Measurements from ENCODE around the gene PPP6R1. TPM values are rescaled to one million over a fixed set of nuclear protein-coding genes. Genes with fewer than 3 reads are reported as not detected.

The PPP6R1 gene
- total RNA-seq, 1 experiment from 2014 or later = 159 TPM

DNA sequence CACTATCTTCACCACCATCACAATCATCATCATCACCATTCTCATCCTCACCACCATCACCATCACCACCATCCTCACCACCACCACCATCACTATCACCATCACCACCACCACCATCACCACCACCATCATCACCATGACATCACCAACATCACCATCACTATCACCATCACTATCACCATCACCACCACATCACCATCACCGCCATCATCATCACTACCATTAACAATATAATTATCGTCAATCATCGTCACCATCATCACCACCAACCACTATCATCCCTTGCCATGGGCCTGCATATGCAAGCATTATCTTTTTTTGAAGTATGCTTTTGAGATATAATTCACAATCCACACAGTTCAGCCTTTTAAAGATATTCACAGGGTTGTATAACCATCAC lies 7.6 kb upstream of the PPP6R1 start:
- no peak overlapping the region for H2AFZ ChIP-seq
- H3K27ac ChIP-seq = no peak overlapping the region
- TF ChIP-seq EZH2 (IDR thresholded peaks at IDR 0.05; ENCODE audit: low read depth) = no peak
- no peak for TF ChIP-seq CTCF (conservative IDR thresholded peaks at IDR 0.05)
- no peaks in the 10 kb centered on the region; the same call in 1 of the 2 replicates for H3K79me2 ChIP-seq (ENCODE audit: low read depth)
- H3K9me3 ChIP-seq (ENCODE audit: insufficient read depth, low read depth) = no peaks in the 10 kb centered on the region
- no TSS peak for BruUV-seq (replicated peaks)
- H3K4me2 ChIP-seq = no peak overlapping the region
- no peaks in the 10 kb centered on the region for H3K27me3 ChIP-seq (ENCODE audit: insufficient read depth, low read depth)
- intact Hi-C loops (cut with micrococcal nuclease; ENCODE audit: unreplicated experiment) = no loop called here
- H3K36me3 ChIP-seq (ENCODE audit: low read depth) = peaks cover 5% of the 10 kb centered on the region; the same call in 1 of the 2 replicates
- DNase-seq = no peak
- no peaks in the 10 kb centered on the region for H3K9me2 ChIP-seq (ENCODE audit: insufficient read depth)
- POLR2A ChIA-PET (ENCODE audit: unreplicated experiment) = no interaction called here
- H3F3A ChIP-seq (ENCODE audit: insufficient read depth, low read depth) = peaks cover 11% of the 10 kb centered on the region; the same call in 1 of the 2 replicates
- CTCF ChIA-PET = no interaction called here
- no peaks in the 10 kb centered on the region for H4K20me1 ChIP-seq (ENCODE audit: insufficient read depth)
- no peaks in the 10 kb centered on the region for H3K4me1 ChIP-seq (replicated peaks; ENCODE audit: insufficient read depth)
- no peak overlapping the region for H3K4me3 ChIP-seq

DNA sequence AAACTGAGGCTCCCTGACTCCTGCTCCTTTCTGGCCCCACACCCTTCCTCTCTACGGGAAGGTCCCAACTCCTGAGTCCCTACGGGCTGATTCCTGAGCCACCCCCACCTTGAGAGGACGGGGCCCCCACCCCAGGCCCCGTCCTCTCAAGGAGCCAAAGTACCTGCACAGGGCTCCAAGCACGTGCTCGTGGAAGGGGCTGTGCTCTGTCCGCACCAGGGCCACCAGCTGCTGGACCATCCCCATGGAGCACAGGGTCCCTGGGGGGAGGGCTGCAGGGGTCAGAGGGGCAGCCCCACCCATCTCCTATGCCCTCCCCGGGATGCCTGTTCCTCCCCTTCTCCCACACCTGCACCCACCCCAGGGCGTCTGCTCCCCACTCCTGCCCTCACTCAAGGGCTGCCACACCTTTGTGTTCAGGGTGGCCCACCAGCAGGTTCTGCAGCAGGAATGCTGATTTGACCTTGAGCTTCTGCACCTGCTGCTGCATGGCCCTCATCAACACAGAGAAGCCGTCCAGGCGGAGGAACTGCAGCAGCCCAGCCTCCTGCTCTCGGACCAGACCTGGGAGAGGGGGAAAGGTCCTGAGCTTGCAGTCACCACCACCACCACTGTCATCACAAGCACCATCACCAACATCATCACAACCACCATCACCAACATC lies 7.0 kb upstream of the PPP6R1 start:
- intact Hi-C loops (cut with micrococcal nuclease; ENCODE audit: unreplicated experiment) = no loop called here
- H3K4me1 ChIP-seq (replicated peaks; ENCODE audit: insufficient read depth) = peaks cover under 1% of the 10 kb centered on the region; the same call in 1 of the 2 replicates
- no peaks in the 10 kb centered on the region for H3K9me3 ChIP-seq (ENCODE audit: insufficient read depth, low read depth)
- CTCF ChIA-PET = no interaction called here
- no peak overlapping the region for H3K27ac ChIP-seq
- no TSS peak for BruUV-seq (replicated peaks)
- no peak overlapping the region for H3K4me2 ChIP-seq
- H3K9me2 ChIP-seq (ENCODE audit: insufficient read depth) = no peaks in the 10 kb centered on the region
- H3F3A ChIP-seq (ENCODE audit: insufficient read depth, low read depth) = peaks cover 11% of the 10 kb centered on the region; the same call in 1 of the 2 replicates
- H4K20me1 ChIP-seq (ENCODE audit: insufficient read depth) = no peaks in the 10 kb centered on the region
- H3K79me2 ChIP-seq (ENCODE audit: low read depth) = no peaks in the 10 kb centered on the region; the same call in 1 of the 2 replicates
- TF ChIP-seq EZH2 (IDR thresholded peaks at IDR 0.05; ENCODE audit: low read depth) = no peak
- no peak for TF ChIP-seq CTCF (conservative IDR thresholded peaks at IDR 0.05)
- H3K4me3 ChIP-seq = no peak overlapping the region
- POLR2A ChIA-PET (ENCODE audit: unreplicated experiment) = no interaction called here
- H3K27me3 ChIP-seq (ENCODE audit: insufficient read depth, low read depth) = no peaks in the 10 kb centered on the region
- no peak overlapping the region for H2AFZ ChIP-seq
- DNase-seq = no peak
- peaks cover 5% of the 10 kb centered on the region; the same call in 1 of the 2 replicates for H3K36me3 ChIP-seq (ENCODE audit: low read depth)

DNA sequence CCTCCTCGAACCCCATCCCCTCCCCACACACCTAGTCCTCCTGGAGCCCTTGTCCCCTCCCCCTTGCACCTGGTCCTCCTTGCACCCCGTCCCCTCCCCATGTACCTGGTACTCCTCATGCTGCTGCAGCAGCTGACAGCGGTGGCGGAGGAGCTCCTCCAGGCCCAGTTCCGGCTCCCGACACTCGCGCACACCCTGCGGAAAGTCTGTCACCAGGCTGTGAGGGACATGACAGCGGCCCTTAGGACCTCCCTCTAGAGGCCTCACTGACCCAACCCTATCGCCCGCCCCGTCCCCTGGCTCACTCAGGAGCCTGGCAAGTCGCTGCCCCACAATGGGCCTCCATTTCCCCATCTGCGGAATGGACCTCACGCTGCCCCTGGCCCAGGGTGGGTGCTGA lies 6.4 kb upstream of the PPP6R1 start:
- H3K4me2 ChIP-seq = no peak overlapping the region
- no peak overlapping the region for H3K27ac ChIP-seq
- H3K9me3 ChIP-seq (ENCODE audit: insufficient read depth, low read depth) = no peaks in the 10 kb centered on the region
- peaks cover 5% of the 10 kb centered on the region; the same call in 1 of the 2 replicates for H3K36me3 ChIP-seq (ENCODE audit: low read depth)
- BruUV-seq (replicated peaks) = no TSS peak
- POLR2A ChIA-PET (ENCODE audit: unreplicated experiment) = no interaction called here
- H4K20me1 ChIP-seq (ENCODE audit: insufficient read depth) = no peaks in the 10 kb centered on the region
- peaks cover 7% of the 10 kb centered on the region for H3K4me1 ChIP-seq (replicated peaks; ENCODE audit: insufficient read depth)
- intact Hi-C loops (cut with micrococcal nuclease; ENCODE audit: unreplicated experiment) = no loop called here
- H3F3A ChIP-seq (ENCODE audit: insufficient read depth, low read depth) = peaks cover 15% of the 10 kb centered on the region; the same call in 1 of the 2 replicates
- H3K9me2 ChIP-seq (ENCODE audit: insufficient read depth) = no peaks in the 10 kb centered on the region
- H3K27me3 ChIP-seq (ENCODE audit: insufficient read depth, low read depth) = no peaks in the 10 kb centered on the region
- no peak overlapping the region for H2AFZ ChIP-seq
- CTCF ChIA-PET = no interaction called here
- H3K79me2 ChIP-seq (ENCODE audit: low read depth) = no peaks in the 10 kb centered on the region; the same call in 1 of the 2 replicates
- no peak for DNase-seq
- no peak overlapping the region for H3K4me3 ChIP-seq
- TF ChIP-seq CTCF (conservative IDR thresholded peaks at IDR 0.05) (no peak), EZH2 (IDR thresholded peaks at IDR 0.05; ENCODE audit: low read depth) (no peak)
